Measurements from ENCODE around the gene ACVR1B. TPM values are rescaled to one million over a fixed set of nuclear protein-coding genes. Genes with fewer than 3 reads are reported as not detected.

The ACVR1B gene
- total RNA-seq, 2 donors from 2014 or later: 39.6 to 43.3 TPM

GRCh38 chr12:51910168-51910567 is 41.3 kb upstream of the ACVR1B start:
- H3K4me3 ChIP-seq: no peak overlapping the region
- H3K36me3 ChIP-seq: no peaks in the 10 kb centered on the region
- H3K9me3 ChIP-seq: no peaks in the 10 kb centered on the region
- peak overlapping the region in 1 of 2 donors; percentile 21 for H3K27ac ChIP-seq
- intact Hi-C loops (cut with DNase I): no loop called here
- DNase-seq (ENCODE audit: low spot score): no peak
- WGBS: 75% methylated on average over 6 of the region's 6 CpGs
- TF ChIP-seq CTCF (IDR thresholded peaks at IDR 0.05) (no peak), POLR2AphosphoS5 (IDR thresholded peaks at IDR 0.05) (no peak), POLR2A (IDR thresholded peaks at IDR 0.05) (no peak)
- H3K27me3 ChIP-seq (replicated peaks; ENCODE audit: insufficient read depth): no peaks in the 10 kb centered on the region
- no peaks in the 10 kb centered on the region for H3K4me1 ChIP-seq (replicated peaks)

- Histone ChIP-seq H3K36me3 (no peaks in the 10 kb centered on the region), H3K4me3 (no peak overlapping the region), H3K27me3 (replicated peaks; ENCODE audit: insufficient read depth) (no peaks in the 10 kb centered on the region), H3K27ac (peak overlapping the region; percentile 21 to 27), H3K4me1 (replicated peaks) (no peaks in the 10 kb centered on the region), H3K9me3 (no peaks in the 10 kb centered on the region)
- 54% methylated on average over 3 of the region's 3 CpGs for WGBS
- TF ChIP-seq POLR2AphosphoS5 (IDR thresholded peaks at IDR 0.05) (no peak), POLR2A (IDR thresholded peaks at IDR 0.05) (no peak), CTCF (IDR thresholded peaks at IDR 0.05) (no peak)
- no peak for DNase-seq (ENCODE audit: low spot score)
- intact Hi-C loops (cut with DNase I): no loop called here
Observed at GRCh38 chr12:51910691-51911090, 40.8 kb upstream of the ACVR1B start.

GRCh38 chr12:51911307-51911706 is 40.2 kb upstream of the ACVR1B start:
- DNase-seq (ENCODE audit: low spot score): no peak
- TF ChIP-seq POLR2A (IDR thresholded peaks at IDR 0.05): no peak
- TF ChIP-seq CTCF (IDR thresholded peaks at IDR 0.05): no peak
- TF ChIP-seq POLR2AphosphoS5 (IDR thresholded peaks at IDR 0.05): no peak

GRCh38 chr12:51911788-51912711 is 39.4 kb upstream of the ACVR1B start:
- DNase-seq (ENCODE audit: low spot score): no peak
- Histone ChIP-seq H3K36me3 (no peaks in the 10 kb centered on the region), H3K9me3 (no peaks in the 10 kb centered on the region), H3K27ac (peak overlapping the region in 1 of 2 donors; percentile 21), H3K4me1 (replicated peaks) (no peaks in the 10 kb centered on the region), H3K4me3 (no peak overlapping the region), H3K27me3 (replicated peaks; ENCODE audit: insufficient read depth) (no peaks in the 10 kb centered on the region)
- intact Hi-C loops (cut with DNase I): no loop called here
- TF ChIP-seq POLR2AphosphoS5 (IDR thresholded peaks at IDR 0.05): no peak
- TF ChIP-seq POLR2A (IDR thresholded peaks at IDR 0.05): no peak
- TF ChIP-seq CTCF (IDR thresholded peaks at IDR 0.05): no peak
- WGBS: 92% methylated on average over 8 of the region's 8 CpGs

More at GRCh38 chr12:51911307-51911706, 40.2 kb upstream of the ACVR1B start:
- Histone ChIP-seq H3K27me3 (replicated peaks; ENCODE audit: insufficient read depth) (no peaks in the 10 kb centered on the region), H3K36me3 (no peaks in the 10 kb centered on the region), H3K4me1 (replicated peaks) (no peaks in the 10 kb centered on the region), H3K9me3 (no peaks in the 10 kb centered on the region), H3K27ac (peak overlapping the region in 1 of 2 donors; percentile 21), H3K4me3 (no peak overlapping the region)
- intact Hi-C loops (cut with DNase I): no loop called here
- 67% methylated on average over 6 of the region's 6 CpGs for WGBS

Data from prostate gland (tissue), 2 donors.